Vagina (tissue), 2 donors: ENCODE results near the gene B4GALT2. TPM values are rescaled to one million over a fixed set of nuclear protein-coding genes. Genes with fewer than 3 reads are reported as not detected.

Source experiments
- DNase-seq, 2 donors: peaks; one replicate each; pipeline ENCODE4 v3.0.0-alpha.2; 2017; ENCODE audit errors: extremely low spot score in 2 of 2
- H3K27ac ChIP-seq: fragments of 200-600 bp; sonication (generic); one replicate; pipeline ENCODE4 v1.5.1; 2019
- H3K27me3 ChIP-seq: fragments of 200-600 bp; sonication (generic); one replicate; pipeline ENCODE4 v1.5.1; 2019
- H3K36me3 ChIP-seq, 2 donors: fragments of 200-600 bp; sonication (generic); one replicate each; pipeline ENCODE4 v1.5.1; 2017 to 2019
- H3K4me1 ChIP-seq: fragments of 200-600 bp; sonication (generic); one replicate; pipeline ENCODE4 v1.5.1; 2019
- H3K4me3 ChIP-seq, 2 donors: fragments of 200-600 bp; sonication (generic); 1 replicate in 1 of 2; 2 replicates in 1 of 2; pipeline ENCODE4 v1.5.1; 2016 to 2019
- H3K9me3 ChIP-seq: fragments of 200-600 bp; sonication (generic); one replicate; pipeline ENCODE4 v1.5.1; 2019
- POLR2A ChIP-seq, 2 donors: fragments of 450-650 bp; IDR thresholded peaks; one replicate each; pipeline ENCODE4 v1.6.1; 2017; ENCODE audit warnings: antibody characterized with exemption in 2 of 2, mild to moderate bottlenecking in 2 of 2, moderate library complexity in 2 of 2
- POLR2AphosphoS5 ChIP-seq, 2 donors: sonication (generic); formaldehyde crosslinking; IDR thresholded peaks; one replicate each; pipeline ENCODE4 v1.9.0; 2017; ENCODE audit warnings: antibody characterized with exemption in 2 of 2, mild to moderate bottlenecking in 2 of 2, low read depth in 1 of 2; ENCODE audit not compliant: insufficient read depth in 1 of 2
- intact Hi-C: fragments of 100-400 bp; cut with DNase I; formaldehyde crosslinking; loops from one replicate; pipeline ENCODE4 v1.15.1; 2023
- total RNA-seq: library from RNA; depleted of rRNA; stranded (reverse); fragments of >200 nt; gene quantifications from one replicate; pipeline ENCODE4 v1.2.3, GENCODE V29; 2016
- TF ChIP-seq, protein P1 (sequence below), 3 experiments: fragments of 450-650 bp in 2 of 3; fragments of 200-600 bp in 1 of 3; sonication (generic) in 1 of 3; IDR thresholded peaks; one replicate each; pipeline ENCODE4 v1.5.1; 2017 to 2019; ENCODE audit warnings: antibody characterized with exemption in 3 of 3, mild to moderate bottlenecking in 2 of 3, moderate library complexity in 2 of 3

B4GALT2 gene
- total RNA-seq, 1 donor from 2014 or later, result 31.4 TPM

DNA sequence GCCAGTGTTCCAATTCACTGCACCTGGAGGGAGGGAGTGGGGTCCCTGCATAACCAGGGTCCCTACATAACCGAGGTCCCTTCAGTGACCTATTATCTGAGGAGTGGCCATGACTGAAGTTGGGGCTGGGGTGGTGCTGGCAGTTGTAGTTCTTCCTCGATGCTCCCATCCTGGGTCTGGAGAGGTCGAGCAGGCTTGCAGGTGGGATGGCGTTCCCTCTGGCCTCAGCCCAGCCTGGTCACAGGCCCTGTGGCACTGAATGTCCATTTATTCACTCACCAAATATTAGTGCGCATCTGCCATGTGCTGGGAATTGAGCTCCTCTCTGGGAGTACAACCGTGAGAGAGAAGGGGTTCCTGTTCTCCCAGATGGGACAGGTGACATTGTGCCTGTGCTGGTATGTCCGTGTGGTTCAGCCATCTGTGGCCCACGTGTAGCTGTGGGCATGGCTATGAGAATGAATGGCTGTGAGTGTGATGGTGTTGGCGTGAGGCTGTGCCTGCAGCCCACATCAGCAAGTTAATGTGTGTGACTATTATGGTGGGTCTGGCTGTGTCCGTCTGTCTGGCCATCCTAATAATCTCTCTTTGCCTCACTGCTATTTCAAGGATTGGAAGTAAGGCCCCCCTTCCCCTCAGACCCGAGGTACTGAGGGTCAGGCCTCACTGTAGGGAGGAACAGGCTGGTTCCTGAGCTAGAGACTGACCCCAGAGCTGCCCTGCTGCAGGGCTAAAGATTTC lies 56.1 kb downstream of the B4GALT2 start:
- Histone ChIP-seq H3K4me1 (peaks cover 27% of the 10 kb centered on the region), H3K36me3 (no peaks in the 10 kb centered on the region), H3K27me3 (no peaks in the 10 kb centered on the region), H3K27ac (peak overlapping the region; percentile 65), H3K9me3 (no peaks in the 10 kb centered on the region), H3K4me3 (no peak overlapping the region)
- intact Hi-C loops, result no loop called here
- DNase-seq, result no peak
- no peak for TF ChIP-seq POLR2AphosphoS5 (IDR thresholded peaks at IDR 0.05; ENCODE audit: insufficient read depth in 1 of 2, low read depth in 1 of 2)
- TF ChIP-seq POLR2A (IDR thresholded peaks at IDR 0.05), result no peak
- TF ChIP-seq, protein P1, sequence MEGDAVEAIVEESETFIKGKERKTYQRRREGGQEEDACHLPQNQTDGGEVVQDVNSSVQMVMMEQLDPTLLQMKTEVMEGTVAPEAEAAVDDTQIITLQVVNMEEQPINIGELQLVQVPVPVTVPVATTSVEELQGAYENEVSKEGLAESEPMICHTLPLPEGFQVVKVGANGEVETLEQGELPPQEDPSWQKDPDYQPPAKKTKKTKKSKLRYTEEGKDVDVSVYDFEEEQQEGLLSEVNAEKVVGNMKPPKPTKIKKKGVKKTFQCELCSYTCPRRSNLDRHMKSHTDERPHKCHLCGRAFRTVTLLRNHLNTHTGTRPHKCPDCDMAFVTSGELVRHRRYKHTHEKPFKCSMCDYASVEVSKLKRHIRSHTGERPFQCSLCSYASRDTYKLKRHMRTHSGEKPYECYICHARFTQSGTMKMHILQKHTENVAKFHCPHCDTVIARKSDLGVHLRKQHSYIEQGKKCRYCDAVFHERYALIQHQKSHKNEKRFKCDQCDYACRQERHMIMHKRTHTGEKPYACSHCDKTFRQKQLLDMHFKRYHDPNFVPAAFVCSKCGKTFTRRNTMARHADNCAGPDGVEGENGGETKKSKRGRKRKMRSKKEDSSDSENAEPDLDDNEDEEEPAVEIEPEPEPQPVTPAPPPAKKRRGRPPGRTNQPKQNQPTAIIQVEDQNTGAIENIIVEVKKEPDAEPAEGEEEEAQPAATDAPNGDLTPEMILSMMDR (IDR thresholded peaks at IDR 0.05), result no peak

GRCh38 chr1:44035726-44036408 lies 56.9 kb downstream of the B4GALT2 start:
- no peak for DNase-seq
- H3K4me3 ChIP-seq, result no peak overlapping the region
- TF ChIP-seq POLR2A (IDR thresholded peaks at IDR 0.05), result no peak
- TF ChIP-seq, protein P1 (IDR thresholded peaks at IDR 0.05), result no peak
- TF ChIP-seq POLR2AphosphoS5 (IDR thresholded peaks at IDR 0.05; ENCODE audit: insufficient read depth in 1 of 2, low read depth in 1 of 2), result no peak
- no peaks in the 10 kb centered on the region for H3K27me3 ChIP-seq
- H3K27ac ChIP-seq, result peak overlapping the region; percentile 65
- intact Hi-C loops, result no loop called here
- peaks cover 27% of the 10 kb centered on the region for H3K4me1 ChIP-seq
- H3K36me3 ChIP-seq, result no peaks in the 10 kb centered on the region
- H3K9me3 ChIP-seq, result no peaks in the 10 kb centered on the region

DNA sequence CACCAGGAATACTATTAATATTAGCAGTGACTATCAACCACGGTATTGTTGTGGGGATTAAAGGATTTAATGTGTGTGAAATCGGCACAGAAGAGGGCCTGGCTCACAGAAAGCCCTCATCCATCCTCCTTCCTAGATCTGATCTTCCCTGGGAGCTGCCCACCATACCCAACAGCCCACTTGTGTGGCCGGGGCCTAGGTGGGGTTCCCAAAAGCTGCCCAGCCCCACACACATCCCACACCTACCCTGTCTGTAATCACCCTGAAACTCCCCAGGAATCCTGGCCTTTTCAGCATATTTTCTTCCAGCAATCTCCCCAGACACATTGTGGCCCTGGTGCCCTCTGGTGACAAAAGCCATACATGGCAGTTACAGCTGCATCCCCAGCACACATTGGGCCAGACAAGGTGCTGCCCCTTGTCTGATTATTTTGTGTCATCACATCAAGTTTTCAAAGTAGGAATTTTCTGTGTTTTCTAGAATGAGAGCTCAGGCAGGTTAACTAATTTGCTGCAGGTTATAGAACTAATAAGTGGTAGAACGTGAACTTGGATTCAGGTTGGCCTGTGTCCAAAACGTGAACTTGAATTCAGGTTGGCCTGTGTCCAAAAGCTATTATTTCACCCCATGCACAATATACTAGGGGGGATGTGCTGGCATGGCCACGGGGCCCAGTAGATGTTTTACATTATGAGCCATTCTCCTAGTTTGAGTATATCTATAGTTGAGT lies 57.6 kb downstream of the B4GALT2 start:
- TF ChIP-seq POLR2A (IDR thresholded peaks at IDR 0.05), result no peak
- peak in 1 of 2 donors; percentile 54 for TF ChIP-seq POLR2AphosphoS5 (IDR thresholded peaks at IDR 0.05; ENCODE audit: insufficient read depth in 1 of 2, low read depth in 1 of 2)
- TF ChIP-seq, protein P1 (IDR thresholded peaks at IDR 0.05), result peak; percentile 40 to 75 (median 55)
- H3K4me1 ChIP-seq, result peaks cover 24% of the 10 kb centered on the region
- H3K27me3 ChIP-seq, result no peaks in the 10 kb centered on the region
- peak overlapping the region; percentile 65 for H3K27ac ChIP-seq
- no peak for DNase-seq
- no peaks in the 10 kb centered on the region for H3K9me3 ChIP-seq
- no peak overlapping the region for H3K4me3 ChIP-seq
- intact Hi-C loops, result no loop called here
- H3K36me3 ChIP-seq, result no peaks in the 10 kb centered on the region

GRCh38 chr1:44037154-44037553 lies 58.1 kb downstream of the B4GALT2 start:
- Histone ChIP-seq H3K4me1 (peaks cover 18% of the 10 kb centered on the region), H3K27ac (no peak overlapping the region), H3K36me3 (no peaks in the 10 kb centered on the region), H3K27me3 (no peaks in the 10 kb centered on the region), H3K9me3 (no peaks in the 10 kb centered on the region), H3K4me3 (no peak overlapping the region)
- TF ChIP-seq, protein P1 (IDR thresholded peaks at IDR 0.05), result no peak
- no peak for TF ChIP-seq POLR2AphosphoS5 (IDR thresholded peaks at IDR 0.05; ENCODE audit: insufficient read depth in 1 of 2, low read depth in 1 of 2)
- DNase-seq, result no peak
- intact Hi-C loops, result no loop called here
